Measurements from ENCODE around the gene SLC25A11.

Gene SLC25A11

GRCh38 chr17:4965311-4965986 is 25.6 kb upstream of the SLC25A11 start:
- no peak for TF ChIP-seq CTCF (conservative IDR thresholded peaks at IDR 0.05; ENCODE audit: low read depth, low read length)
- DNase-seq (ENCODE audit: low read depth) = no peak
- no peak overlapping the region for H3K4me3 ChIP-seq (ENCODE audit: low read depth, low read length)

- no peak for DNase-seq (ENCODE audit: low read depth)
- no peak overlapping the region for H3K4me3 ChIP-seq (ENCODE audit: low read depth, low read length)
- no peak for TF ChIP-seq CTCF (conservative IDR thresholded peaks at IDR 0.05; ENCODE audit: low read depth, low read length)
These were observed 20.6 kb upstream of the SLC25A11 start for GRCh38 chr17:4960279-4960922.

GRCh38 chr17:4959261-4959965 is 19.6 kb upstream of the SLC25A11 start:
- no peak for TF ChIP-seq CTCF (conservative IDR thresholded peaks at IDR 0.05; ENCODE audit: low read depth, low read length)
- no peak for DNase-seq (ENCODE audit: low read depth)
- no peak overlapping the region for H3K4me3 ChIP-seq (ENCODE audit: low read depth, low read length)

- TF ChIP-seq CTCF (conservative IDR thresholded peaks at IDR 0.05; ENCODE audit: low read depth, low read length) = no peak
- H3K4me3 ChIP-seq (ENCODE audit: low read depth, low read length) = no peak overlapping the region
- DNase-seq (ENCODE audit: low read depth) = no peak
These were observed 18.3 kb upstream of the SLC25A11 start for GRCh38 chr17:4958102-4958501.

GRCh38 chr17:4956493-4957061 is 16.7 kb upstream of the SLC25A11 start:
- TF ChIP-seq CTCF (conservative IDR thresholded peaks at IDR 0.05; ENCODE audit: low read depth, low read length) = peak; percentile 45

GRCh38 chr17:4955091-4955490 is 15.2 kb upstream of the SLC25A11 start:
- TF ChIP-seq CTCF (conservative IDR thresholded peaks at IDR 0.05; ENCODE audit: low read depth, low read length) = no peak
- DNase-seq (ENCODE audit: low read depth) = no peak
- H3K4me3 ChIP-seq (ENCODE audit: low read depth, low read length) = no peak overlapping the region

More at GRCh38 chr17:4956493-4957061, 16.7 kb upstream of the SLC25A11 start:
- H3K4me3 ChIP-seq (ENCODE audit: low read depth, low read length) = no peak overlapping the region
- DNase-seq (ENCODE audit: low read depth) = no peak

Measured in choroid plexus epithelial cell (primary cell).